ENCODE data around the gene NAT14.
A peak's percentile ranks its signal among the peaks of the same experiment; 100 is the strongest.

The NAT14 gene

GRCh38 chr19:55472463-55472862, 12.5 kb upstream of the NAT14 start:
- no peak for DNase-seq

GRCh38 chr19:55473225-55474012, 11.6 kb upstream of the NAT14 start:
- DNase-seq, result no peak

- DNase-seq, result no peak
Measured at GRCh38 chr19:55474269-55475265, 10.4 kb upstream of the NAT14 start.

GRCh38 chr19:55476100-55476775, 8.8 kb upstream of the NAT14 start, which contains the start of gene ZNF628:
Gene ZNF628 (plus strand): TSS chr19:55476617. CDS start chr19:55479911, 3,294 bp downstream.
- DNase-seq, result peak; percentile 96 to 99

GRCh38 chr19:55477905-55478304, 7.1 kb upstream of the NAT14 start:
- no peak for DNase-seq

GRCh38 chr19:55478364-55478763, 6.6 kb upstream of the NAT14 start:
- DNase-seq, result no peak

- DNase-seq, result no peak
Measured at GRCh38 chr19:55479045-55479444, 5.9 kb upstream of the NAT14 start.

- no peak for DNase-seq
Measured at GRCh38 chr19:55479451-55480230, 5.3 kb upstream of the NAT14 start.

DNA sequence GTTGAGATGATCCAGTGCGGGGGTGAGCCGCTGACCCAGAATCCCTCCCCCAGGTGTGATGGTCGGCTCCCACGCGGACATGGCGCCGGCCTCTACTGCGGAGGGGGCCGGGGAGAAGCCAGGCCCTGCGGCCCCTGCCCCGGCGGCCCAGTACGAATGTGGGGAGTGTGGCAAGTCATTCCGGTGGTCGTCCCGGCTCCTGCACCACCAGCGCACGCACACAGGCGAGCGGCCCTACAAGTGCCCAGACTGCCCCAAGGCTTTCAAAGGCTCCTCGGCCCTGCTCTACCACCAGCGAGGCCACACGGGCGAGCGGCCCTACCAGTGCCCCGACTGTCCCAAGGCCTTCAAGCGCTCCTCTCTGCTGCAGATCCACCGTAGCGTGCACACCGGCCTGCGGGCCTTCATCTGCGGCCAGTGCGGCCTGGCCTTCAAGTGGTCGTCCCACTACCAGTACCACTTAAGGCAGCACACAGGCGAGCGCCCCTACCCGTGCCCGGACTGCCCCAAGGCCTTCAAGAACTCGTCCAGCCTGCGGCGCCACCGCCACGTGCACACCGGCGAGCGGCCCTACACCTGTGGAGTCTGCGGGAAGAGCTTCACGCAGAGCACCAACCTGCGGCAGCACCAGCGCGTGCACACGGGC, 3.7 kb upstream of the NAT14 start:
- DNase-seq, result no peak

DNA sequence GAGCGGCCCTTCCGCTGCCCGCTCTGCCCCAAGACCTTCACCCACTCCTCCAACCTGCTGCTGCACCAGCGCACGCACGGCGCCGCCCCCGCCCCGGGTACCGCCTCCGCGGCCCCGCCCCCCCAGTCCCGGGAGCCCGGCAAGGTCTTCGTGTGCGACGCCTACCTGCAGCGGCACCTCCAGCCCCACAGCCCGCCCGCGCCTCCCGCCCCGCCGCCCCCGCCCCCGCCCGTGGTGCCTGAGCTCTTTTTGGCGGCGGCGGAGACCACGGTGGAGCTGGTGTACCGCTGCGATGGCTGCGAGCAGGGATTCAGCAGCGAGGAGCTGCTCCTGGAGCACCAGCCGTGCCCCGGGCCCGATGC, 3.2 kb upstream of the NAT14 start:
- no peak for DNase-seq

DNA sequence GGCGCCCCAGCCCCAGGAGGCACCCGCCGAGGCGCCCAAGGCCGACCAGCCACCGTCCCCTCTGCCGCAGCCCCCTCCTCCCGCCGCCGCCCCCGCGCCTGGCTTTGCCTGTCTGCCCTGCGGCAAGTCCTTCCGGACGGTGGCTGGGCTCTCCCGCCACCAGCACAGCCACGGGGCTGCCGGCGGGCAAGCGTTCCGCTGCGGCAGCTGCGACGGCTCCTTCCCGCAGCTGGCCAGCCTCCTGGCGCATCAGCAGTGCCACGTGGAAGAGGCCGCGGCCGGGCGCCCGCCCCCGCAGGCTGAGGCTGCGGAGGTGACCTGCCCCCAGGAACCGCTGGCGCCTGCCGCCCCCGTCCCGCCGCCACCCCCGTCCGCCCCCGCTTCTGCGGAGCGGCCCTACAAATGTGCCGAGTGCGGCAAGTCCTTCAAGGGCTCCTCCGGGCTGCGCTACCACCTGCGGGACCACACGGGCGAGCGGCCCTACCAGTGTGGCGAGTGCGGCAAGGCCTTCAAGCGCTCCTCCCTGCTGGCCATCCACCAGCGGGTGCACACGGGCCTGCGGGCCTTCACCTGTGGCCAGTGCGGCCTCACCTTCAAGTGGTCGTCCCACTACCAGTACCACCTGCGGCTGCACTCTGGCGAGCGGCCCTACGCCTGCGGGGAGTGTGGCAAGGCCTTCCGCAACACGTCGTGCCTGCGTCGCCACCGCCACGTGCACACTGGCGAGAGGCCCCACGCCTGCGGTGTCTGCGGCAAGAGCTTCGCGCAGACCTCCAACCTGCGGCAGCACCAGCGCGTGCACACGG, 2.6 kb upstream of the NAT14 start:
- DNase-seq, result no peak

- no peak for DNase-seq
Measured at GRCh38 chr19:55482967-55483705, 1.9 kb upstream of the NAT14 start.

DNA sequence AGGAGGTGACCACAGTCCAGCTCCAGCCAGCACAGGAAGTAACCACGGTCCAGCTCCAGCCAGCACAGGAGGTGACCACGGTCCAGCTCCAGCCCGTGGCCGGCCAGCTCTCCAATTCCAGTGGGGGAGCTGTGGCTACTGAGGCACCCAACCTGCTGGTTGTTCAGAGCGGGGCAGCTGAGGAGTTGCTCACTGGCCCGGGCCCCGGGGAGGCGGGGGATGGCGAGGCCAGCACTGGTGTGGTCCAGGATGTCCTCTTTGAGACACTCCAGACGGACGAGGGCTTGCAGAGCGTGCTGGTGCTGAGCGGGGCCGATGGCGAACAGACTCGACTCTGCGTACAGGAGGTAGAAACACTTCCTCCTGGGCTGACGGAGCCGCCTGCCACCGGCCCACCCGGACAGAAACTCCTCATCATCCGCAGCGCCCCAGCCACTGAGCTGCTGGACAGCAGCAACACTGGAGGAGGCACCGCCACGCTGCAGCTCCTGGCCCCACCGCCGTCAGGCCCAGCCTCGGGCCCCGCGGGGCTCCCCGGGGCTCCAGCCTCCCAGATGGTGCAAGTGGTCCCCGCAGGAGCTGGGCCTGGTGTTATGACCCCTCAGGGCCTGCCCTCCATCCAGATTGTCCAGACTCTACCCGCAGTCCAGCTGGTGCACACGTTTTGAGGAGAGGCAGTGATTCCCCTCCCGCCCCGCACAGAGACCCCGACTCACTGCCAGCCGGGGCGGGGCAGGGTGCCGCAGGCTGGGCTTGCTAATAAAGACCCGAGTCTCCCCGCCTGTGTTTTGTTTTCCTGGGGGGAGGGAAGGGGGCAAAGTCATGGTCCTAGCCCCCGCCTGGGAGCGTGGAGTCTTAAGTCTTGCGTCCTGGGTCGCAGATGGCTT, 1.0 kb upstream of the NAT14 start:
- DNase-seq, result no peak

DNA sequence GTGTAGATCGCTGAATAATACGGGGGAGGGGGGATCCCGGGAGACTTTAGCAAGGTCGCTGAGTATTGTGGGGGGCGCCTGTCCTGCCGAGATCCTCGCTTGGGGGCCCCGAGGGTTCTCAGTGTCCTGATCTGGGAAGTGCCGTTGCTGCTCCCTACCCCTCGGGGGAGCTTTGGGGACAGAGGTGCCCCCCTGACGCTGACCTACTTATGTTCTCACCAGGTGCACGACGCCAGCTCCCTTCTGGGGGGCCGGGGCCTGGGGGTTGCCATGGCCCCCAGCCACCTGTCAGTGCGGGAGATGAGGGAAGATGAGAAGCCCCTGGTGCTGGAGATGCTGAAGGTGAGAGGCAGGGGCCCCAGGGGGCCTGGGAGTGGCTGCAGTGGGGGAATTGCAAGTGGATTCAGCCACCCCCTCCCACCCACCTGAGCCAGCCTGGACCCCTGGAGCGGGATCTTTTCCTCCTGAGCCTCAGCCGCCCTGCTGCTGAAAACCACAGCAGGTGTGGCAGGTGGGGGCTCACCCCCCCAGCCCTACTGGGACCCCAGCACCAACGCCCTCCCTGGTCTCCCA, 537 bp downstream of the NAT14 start:
- no peak for DNase-seq

- no peak for DNase-seq
Measured at GRCh38 chr19:55486043-55486970, 1.3 kb downstream of the NAT14 start.

- no peak for DNase-seq
Measured at GRCh38 chr19:55486971-55487923, 2.3 kb downstream of the NAT14 start.
